Measurements from ENCODE around the gene FBH1. TPM values are rescaled to one million over a fixed set of nuclear protein-coding genes. Genes with fewer than 3 reads are reported as not detected.

Gene FBH1
- total and polyA plus RNA-seq, 9 of the 15 experiments (the other 6 are each of a cell fraction or from before 2014, with no cell fraction given): 13.4 to 108 (median 77.8) TPM

DNA sequence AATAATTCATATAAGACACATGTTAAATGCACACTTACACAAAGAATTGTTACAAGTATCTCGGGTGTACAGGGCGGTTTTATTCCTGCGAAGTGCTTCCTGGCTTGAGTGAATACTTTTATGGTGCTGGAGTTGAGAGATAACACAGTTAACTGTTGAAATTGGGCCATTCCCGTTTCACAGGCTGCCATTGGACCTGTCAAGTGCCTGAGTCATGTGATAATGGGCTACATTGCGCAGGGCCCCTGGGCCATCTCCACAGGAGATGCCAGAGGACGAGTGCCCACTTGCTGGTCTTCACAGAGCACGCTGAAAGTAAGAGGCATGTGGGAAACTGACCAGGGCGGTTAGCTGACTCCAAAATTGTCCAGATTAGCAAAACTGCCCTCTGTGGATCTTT lies 4.8 kb downstream of the FBH1 start (continued):
- TF ChIP-seq, protein P1, sequence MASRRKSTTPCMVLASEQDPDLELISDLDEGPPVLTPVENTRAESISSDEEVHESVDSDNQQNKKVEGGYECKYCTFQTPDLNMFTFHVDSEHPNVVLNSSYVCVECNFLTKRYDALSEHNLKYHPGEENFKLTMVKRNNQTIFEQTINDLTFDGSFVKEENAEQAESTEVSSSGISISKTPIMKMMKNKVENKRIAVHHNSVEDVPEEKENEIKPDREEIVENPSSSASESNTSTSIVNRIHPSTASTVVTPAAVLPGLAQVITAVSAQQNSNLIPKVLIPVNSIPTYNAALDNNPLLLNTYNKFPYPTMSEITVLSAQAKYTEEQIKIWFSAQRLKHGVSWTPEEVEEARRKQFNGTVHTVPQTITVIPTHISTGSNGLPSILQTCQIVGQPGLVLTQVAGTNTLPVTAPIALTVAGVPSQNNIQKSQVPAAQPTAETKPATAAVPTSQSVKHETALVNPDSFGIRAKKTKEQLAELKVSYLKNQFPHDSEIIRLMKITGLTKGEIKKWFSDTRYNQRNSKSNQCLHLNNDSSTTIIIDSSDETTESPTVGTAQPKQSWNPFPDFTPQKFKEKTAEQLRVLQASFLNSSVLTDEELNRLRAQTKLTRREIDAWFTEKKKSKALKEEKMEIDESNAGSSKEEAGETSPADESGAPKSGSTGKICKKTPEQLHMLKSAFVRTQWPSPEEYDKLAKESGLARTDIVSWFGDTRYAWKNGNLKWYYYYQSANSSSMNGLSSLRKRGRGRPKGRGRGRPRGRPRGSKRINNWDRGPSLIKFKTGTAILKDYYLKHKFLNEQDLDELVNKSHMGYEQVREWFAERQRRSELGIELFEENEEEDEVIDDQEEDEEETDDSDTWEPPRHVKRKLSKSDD (conservative IDR thresholded peaks at IDR 0.05; ENCODE audit: low read length): no peak
- TF ChIP-seq SIN3A (IDR thresholded peaks at IDR 0.05; ENCODE audit: borderline replicate concordance in 2 of 2, control insufficient read depth in 1 of 2, low read depth in 2 of 2, low read length in 2 of 2) (0 out of 4 replicates have a peak, but pooled peaks of 1 of the 2 experiments have one; percentile 35), TGIF2 (CRISPR knock-in tag; IDR thresholded peaks at IDR 0.05) (no peak), SMARCC2 (IDR thresholded peaks at IDR 0.05; ENCODE audit: low read depth) (no peak), FOXA3 (CRISPR knock-in tag; conservative IDR thresholded peaks at IDR 0.05 in 1 of 2, IDR thresholded peaks at IDR 0.05 in 1 of 2) (no peak), FOXJ3 (CRISPR knock-in tag; IDR thresholded peaks at IDR 0.05) (no peak), TAF15 (IDR thresholded peaks at IDR 0.05; ENCODE audit: low read depth, low read length) (no peak), MTA2 (IDR thresholded peaks at IDR 0.05; ENCODE audit: low read depth) (peak; percentile 66), ZNF408 (CRISPR knock-in tag; IDR thresholded peaks at IDR 0.05; ENCODE audit: low read depth) (no peak), GTF2F1 (IDR thresholded peaks at IDR 0.05; ENCODE audit: low read depth, low read length) (no peak), NFATC3 (IDR thresholded peaks at IDR 0.05) (no peak), ZNF830 (CRISPR knock-in tag; IDR thresholded peaks at IDR 0.05) (no peak), SAFB (IDR thresholded peaks at IDR 0.05; ENCODE audit: borderline replicate concordance, low read depth, low read length) (no peak)
- TF ChIP-seq, protein P2, sequence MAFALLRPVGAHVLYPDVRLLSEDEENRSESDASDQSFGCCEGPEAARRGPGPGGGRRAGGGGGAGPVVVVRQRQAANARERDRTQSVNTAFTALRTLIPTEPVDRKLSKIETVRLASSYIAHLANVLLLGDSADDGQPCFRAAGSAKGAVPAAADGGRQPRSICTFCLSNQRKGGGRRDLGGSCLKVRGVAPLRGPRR (CRISPR knock-in tag; IDR thresholded peaks at IDR 0.05): no peak
- TF ChIP-seq, protein P3, sequence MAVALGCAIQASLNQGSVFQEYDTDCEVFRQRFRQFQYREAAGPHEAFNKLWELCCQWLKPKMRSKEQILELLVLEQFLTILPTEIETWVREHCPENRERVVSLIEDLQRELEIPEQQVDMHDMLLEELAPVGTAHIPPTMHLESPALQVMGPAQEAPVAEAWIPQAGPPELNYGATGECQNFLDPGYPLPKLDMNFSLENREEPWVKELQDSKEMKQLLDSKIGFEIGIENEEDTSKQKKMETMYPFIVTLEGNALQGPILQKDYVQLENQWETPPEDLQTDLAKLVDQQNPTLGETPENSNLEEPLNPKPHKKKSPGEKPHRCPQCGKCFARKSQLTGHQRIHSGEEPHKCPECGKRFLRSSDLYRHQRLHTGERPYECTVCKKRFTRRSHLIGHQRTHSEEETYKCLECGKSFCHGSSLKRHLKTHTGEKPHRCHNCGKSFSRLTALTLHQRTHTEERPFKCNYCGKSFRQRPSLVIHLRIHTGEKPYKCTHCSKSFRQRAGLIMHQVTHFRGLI (CRISPR knock-in tag; IDR thresholded peaks at IDR 0.05): no peak
- TF ChIP-seq, protein P4, sequence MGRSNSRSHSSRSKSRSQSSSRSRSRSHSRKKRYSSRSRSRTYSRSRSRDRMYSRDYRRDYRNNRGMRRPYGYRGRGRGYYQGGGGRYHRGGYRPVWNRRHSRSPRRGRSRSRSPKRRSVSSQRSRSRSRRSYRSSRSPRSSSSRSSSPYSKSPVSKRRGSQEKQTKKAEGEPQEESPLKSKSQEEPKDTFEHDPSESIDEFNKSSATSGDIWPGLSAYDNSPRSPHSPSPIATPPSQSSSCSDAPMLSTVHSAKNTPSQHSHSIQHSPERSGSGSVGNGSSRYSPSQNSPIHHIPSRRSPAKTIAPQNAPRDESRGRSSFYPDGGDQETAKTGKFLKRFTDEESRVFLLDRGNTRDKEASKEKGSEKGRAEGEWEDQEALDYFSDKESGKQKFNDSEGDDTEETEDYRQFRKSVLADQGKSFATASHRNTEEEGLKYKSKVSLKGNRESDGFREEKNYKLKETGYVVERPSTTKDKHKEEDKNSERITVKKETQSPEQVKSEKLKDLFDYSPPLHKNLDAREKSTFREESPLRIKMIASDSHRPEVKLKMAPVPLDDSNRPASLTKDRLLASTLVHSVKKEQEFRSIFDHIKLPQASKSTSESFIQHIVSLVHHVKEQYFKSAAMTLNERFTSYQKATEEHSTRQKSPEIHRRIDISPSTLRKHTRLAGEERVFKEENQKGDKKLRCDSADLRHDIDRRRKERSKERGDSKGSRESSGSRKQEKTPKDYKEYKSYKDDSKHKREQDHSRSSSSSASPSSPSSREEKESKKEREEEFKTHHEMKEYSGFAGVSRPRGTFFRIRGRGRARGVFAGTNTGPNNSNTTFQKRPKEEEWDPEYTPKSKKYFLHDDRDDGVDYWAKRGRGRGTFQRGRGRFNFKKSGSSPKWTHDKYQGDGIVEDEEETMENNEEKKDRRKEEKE (IDR thresholded peaks at IDR 0.05; ENCODE audit: borderline replicate concordance in 1 of 2, control insufficient read depth in 1 of 2, low read depth in 2 of 2, low read length in 1 of 2): no peak
- TF ChIP-seq, protein P5, sequence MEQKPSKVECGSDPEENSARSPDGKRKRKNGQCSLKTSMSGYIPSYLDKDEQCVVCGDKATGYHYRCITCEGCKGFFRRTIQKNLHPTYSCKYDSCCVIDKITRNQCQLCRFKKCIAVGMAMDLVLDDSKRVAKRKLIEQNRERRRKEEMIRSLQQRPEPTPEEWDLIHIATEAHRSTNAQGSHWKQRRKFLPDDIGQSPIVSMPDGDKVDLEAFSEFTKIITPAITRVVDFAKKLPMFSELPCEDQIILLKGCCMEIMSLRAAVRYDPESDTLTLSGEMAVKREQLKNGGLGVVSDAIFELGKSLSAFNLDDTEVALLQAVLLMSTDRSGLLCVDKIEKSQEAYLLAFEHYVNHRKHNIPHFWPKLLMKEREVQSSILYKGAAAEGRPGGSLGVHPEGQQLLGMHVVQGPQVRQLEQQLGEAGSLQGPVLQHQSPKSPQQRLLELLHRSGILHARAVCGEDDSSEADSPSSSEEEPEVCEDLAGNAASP (IDR thresholded peaks at IDR 0.05): no peak

All from K562 (cell line).